PFSK-1 (cell line): ENCODE data around the gene LIX1.

ENCODE experiments used
- FOXP2 ChIP-seq: optimal IDR thresholded peaks from 2 replicates; pipeline ENCODE3; 2011; ENCODE audit warnings: borderline replicate concordance, control low read depth, inconsistent platforms; ENCODE audit not compliant: insufficient read depth; ENCODE audit errors: extremely low read length, extremely low read depth
- POLR2AphosphoS5 ChIP-seq: IDR thresholded peaks from 2 replicates; pipeline ENCODE4 v1.6.1; 2012; ENCODE audit warnings: low read depth, mild to moderate bottlenecking, control low read depth, low read length, moderate library complexity
- REST ChIP-seq, 2 experiments: IDR thresholded peaks; 2 replicates each; pipeline versions ENCODE4 v1.6.1 to v1.8.0; 2011 to 2012; ENCODE audit warnings: low read depth in 2 of 2, low read length in 2 of 2, control low read depth in 1 of 2, inconsistent platforms in 1 of 2, mild to moderate bottlenecking in 1 of 2, moderate library complexity in 1 of 2; ENCODE audit not compliant: insufficient read depth in 1 of 2
- SIN3A ChIP-seq: IDR thresholded peaks from 2 replicates; pipeline ENCODE4 v1.6.1; 2012; ENCODE audit warnings: mild to moderate bottlenecking, low read length, moderate library complexity, borderline replicate concordance; ENCODE audit not compliant: insufficient read depth
- TAF1 ChIP-seq: IDR thresholded peaks from 2 replicates; pipeline ENCODE4 v1.6.1; 2012; ENCODE audit warnings: low read length, control low read depth, borderline replicate concordance; ENCODE audit not compliant: insufficient read depth

The LIX1 gene

GRCh38 chr5:97133101-97133500, 9.3 kb downstream of the LIX1 start:
- TF ChIP-seq POLR2AphosphoS5 (no peak), TAF1 (no peak), FOXP2 (no peak), SIN3A (no peak), REST (IDR thresholded peaks at IDR 0.05; ENCODE audit: insufficient read depth in 1 of 2, low read depth in 2 of 2, low read length in 2 of 2) (no peak)

- TF ChIP-seq FOXP2 (no peak), TAF1 (no peak), REST (IDR thresholded peaks at IDR 0.05; ENCODE audit: insufficient read depth in 1 of 2, low read depth in 2 of 2, low read length in 2 of 2) (no peak), SIN3A (no peak), POLR2AphosphoS5 (no peak)
Measured at GRCh38 chr5:97131921-97132320, 10.5 kb downstream of the LIX1 start.

GRCh38 chr5:97131139-97131710, 11.2 kb downstream of the LIX1 start:
- TF ChIP-seq FOXP2 (no peak), SIN3A (no peak), POLR2AphosphoS5 (no peak)

- TF ChIP-seq POLR2AphosphoS5 (no peak), TAF1 (no peak), REST (IDR thresholded peaks at IDR 0.05; ENCODE audit: insufficient read depth in 1 of 2, low read depth in 2 of 2, low read length in 2 of 2) (no peak), FOXP2 (no peak)
Measured at GRCh38 chr5:97127727-97128126, 14.7 kb downstream of the LIX1 start.

- TF ChIP-seq TAF1 (no peak), POLR2AphosphoS5 (no peak), SIN3A (no peak), REST (IDR thresholded peaks at IDR 0.05; ENCODE audit: insufficient read depth in 1 of 2, low read depth in 2 of 2, low read length in 2 of 2) (no peak), FOXP2 (no peak)
Measured at GRCh38 chr5:97125125-97125683, 17.2 kb downstream of the LIX1 start.
